Uterus (tissue), 4 donors: Measurements from ENCODE around the gene SUGCT. TPM values are rescaled to one million over a fixed set of nuclear protein-coding genes. Genes with fewer than 3 reads are reported as not detected.
A peak's percentile ranks its signal among the peaks of the same experiment; 100 is the strongest.
"Not testable (repeated sequence)": the region's sequence is repeated elsewhere in the genome, so short reads cannot be mapped to it uniquely, and the experiment has no call there.

Experiments
- DNase-seq, 2 donors: peaks; one replicate each; pipeline ENCODE4 v3.0.0-alpha.2; 2019 to 2020
- H3K27ac ChIP-seq, 2 donors: fragments of 200-600 bp; sonication (generic); 1 replicate in 1 of 2; 2 replicates in 1 of 2; pipeline ENCODE4 v1.5.1; 2016 to 2018
- H3K27me3 ChIP-seq, 2 donors: fragments of 200-600 bp; sonication (generic); one replicate each; pipeline ENCODE4 v1.5.1; 2018 to 2019; ENCODE audit warnings: control low read depth in 1 of 2
- H3K36me3 ChIP-seq, 2 donors: fragments of 200-600 bp; sonication (generic); one replicate each; pipeline ENCODE4 v1.5.1; 2019; ENCODE audit warnings: control low read depth in 1 of 2
- H3K4me1 ChIP-seq, 2 donors: fragments of 200-600 bp; sonication (generic); one replicate each; pipeline ENCODE4 v1.5.1; 2018 to 2019; ENCODE audit warnings: control low read depth in 1 of 2
- H3K4me3 ChIP-seq, 2 donors: fragments of 200-600 bp; sonication (generic); 1 replicate in 1 of 2; 2 replicates in 1 of 2; pipeline ENCODE4 v1.5.1; 2018 to 2019; ENCODE audit warnings: mild to moderate bottlenecking in 1 of 2
- H3K9me3 ChIP-seq, 2 donors: fragments of 200-600 bp; sonication (generic); one replicate each; pipeline ENCODE4 v1.5.1; 2019; ENCODE audit warnings: control low read depth in 1 of 2
- CTCF ChIP-seq, 4 experiments: fragments of 200-600 bp in 2 of 4; fragments of 450-650 bp in 2 of 4; sonication (generic) in 2 of 4; IDR thresholded peaks; one replicate each; pipeline ENCODE4 v1.5.1; 2016 to 2019; ENCODE audit warnings: antibody characterized with exemption in 4 of 4, mild to moderate bottlenecking in 2 of 4, moderate library complexity in 1 of 4
- POLR2A ChIP-seq, 2 donors: fragments of 450-650 bp; IDR thresholded peaks; one replicate each; pipeline ENCODE4 v1.6.1; 2016; ENCODE audit warnings: antibody characterized with exemption in 2 of 2, mild to moderate bottlenecking in 1 of 2, moderate library complexity in 1 of 2
- intact Hi-C: fragments of 100-400 bp; cut with DNase I; formaldehyde crosslinking; loops from one replicate; pipeline ENCODE4 v1.15.1; 2023; ENCODE audit warnings: low total_unique reads
- total RNA-seq, 4 donors: library from RNA; depleted of rRNA in 3 of 4; stranded (reverse); fragments of >200 nt in 3 of 4; gene quantifications; one replicate each; pipeline versions ENCODE4 v1.1.0 to v1.2.4, GENCODE V29; 2014 to 2023
- donor health status: DM: yes; HTN: yes; CAD: no.

SUGCT gene
- total RNA-seq, 4 donors from 2014 or later: 2.0 to 9.6 (median 6.3) TPM; not detected in 1

GRCh38 chr7:40147371-40148246, 12.8 kb downstream of the SUGCT start:
- TF ChIP-seq CTCF (IDR thresholded peaks at IDR 0.05) (no peak), POLR2A (IDR thresholded peaks at IDR 0.05) (no peak)
- intact Hi-C loops: no loop called here
- no peaks in the 10 kb centered on the region for H3K27me3 ChIP-seq
- no peak overlapping the region for H3K4me3 ChIP-seq
- H3K9me3 ChIP-seq: no peaks in the 10 kb centered on the region
- H3K36me3 ChIP-seq: no peaks in the 10 kb centered on the region
- H3K4me1 ChIP-seq: no peaks in the 10 kb centered on the region
- H3K27ac ChIP-seq: no peak overlapping the region
- no peak for DNase-seq

DNA sequence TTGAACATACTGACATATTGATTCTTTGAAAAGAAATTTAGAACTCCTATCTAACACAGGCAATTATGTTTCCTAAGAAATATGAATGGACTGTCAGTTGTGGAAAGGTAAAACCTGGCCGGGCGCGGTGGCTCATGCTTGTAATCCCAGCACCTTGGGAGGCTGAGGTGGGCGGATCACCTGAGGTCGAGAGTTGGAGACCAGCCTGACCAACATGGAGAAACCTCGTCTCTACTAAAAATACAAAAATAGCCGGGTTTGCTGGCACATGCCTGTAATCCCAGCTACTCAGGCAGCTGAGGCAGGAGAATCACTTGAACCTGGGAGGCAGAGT, 13.4 kb downstream of the SUGCT start:
- H3K9me3 ChIP-seq, DNase-seq: not testable (repeated sequence)

GRCh38 chr7:40148671-40149070, 13.9 kb downstream of the SUGCT start:
- no peak for DNase-seq
- TF ChIP-seq CTCF (IDR thresholded peaks at IDR 0.05) (no peak), POLR2A (IDR thresholded peaks at IDR 0.05) (no peak)

More for the DNA sequence above, 13.4 kb downstream of the SUGCT start:
- intact Hi-C loops, H3K27ac ChIP-seq, H3K27me3 ChIP-seq, H3K36me3 ChIP-seq, H3K4me3 ChIP-seq, H3K4me1 ChIP-seq: not testable (repeated sequence)

GRCh38 chr7:40151504-40151903, 16.7 kb downstream of the SUGCT start:
- H3K27ac ChIP-seq: no peak overlapping the region
- intact Hi-C loops: no loop called here
- no peaks in the 10 kb centered on the region for H3K27me3 ChIP-seq
- no peak overlapping the region for H3K4me3 ChIP-seq
- no peaks in the 10 kb centered on the region for H3K36me3 ChIP-seq
- peaks cover 0 to 3% of the 10 kb centered on the region in 2 donors for H3K4me1 ChIP-seq
- no peak for TF ChIP-seq POLR2A (IDR thresholded peaks at IDR 0.05)
- no peak for TF ChIP-seq CTCF (IDR thresholded peaks at IDR 0.05)
- DNase-seq: no peak
- no peaks in the 10 kb centered on the region for H3K9me3 ChIP-seq

More at GRCh38 chr7:40148671-40149070, 13.9 kb downstream of the SUGCT start:
- H3K36me3 ChIP-seq: no peaks in the 10 kb centered on the region
- no peak overlapping the region for H3K27ac ChIP-seq
- no peaks in the 10 kb centered on the region for H3K9me3 ChIP-seq
- no peaks in the 10 kb centered on the region for H3K4me1 ChIP-seq
- H3K27me3 ChIP-seq: no peaks in the 10 kb centered on the region
- H3K4me3 ChIP-seq: no peak overlapping the region
- intact Hi-C loops: no loop called here

GRCh38 chr7:40156988-40157387, 22.2 kb downstream of the SUGCT start:
- no peak overlapping the region for H3K27ac ChIP-seq
- H3K4me3 ChIP-seq: peak overlapping the region in 1 of 2 donors; percentile 0
- peak in 1 of 2 donors; percentile 51 for DNase-seq
- H3K9me3 ChIP-seq: no peaks in the 10 kb centered on the region
- peaks cover 0 to 3% of the 10 kb centered on the region in 2 donors for H3K4me1 ChIP-seq
- TF ChIP-seq CTCF (IDR thresholded peaks at IDR 0.05) (no peak), POLR2A (IDR thresholded peaks at IDR 0.05) (no peak)
- no peaks in the 10 kb centered on the region for H3K36me3 ChIP-seq
- H3K27me3 ChIP-seq: no peaks in the 10 kb centered on the region
- intact Hi-C loops: no loop called here
